HepG2 (cell line): Measurements from ENCODE around the gene TFF2.

Experiments used
- CENPX ChIP-seq: sonication (generic); formaldehyde crosslinking; IDR thresholded peaks from 2 replicates; pipeline ENCODE4 v1.9.0; 2021; ENCODE audit warnings: mild to moderate bottlenecking, missing genetic modification reagents, moderate library complexity
- EZH2 ChIP-seq: conservative IDR thresholded peaks from 2 replicates; pipeline ENCODE4 v1.6.1; 2012; ENCODE audit warnings: mild to moderate bottlenecking, low read depth, low read length, moderate library complexity
- JUNB ChIP-seq: sonication (generic); formaldehyde crosslinking; IDR thresholded peaks from 2 replicates; pipeline ENCODE4 v1.8.0; 2022; ENCODE audit warnings: missing genetic modification reagents, mild to moderate bottlenecking, borderline replicate concordance
- NCOR1 ChIP-seq: fragments of 200-600 bp; sonication (generic); IDR thresholded peaks from 2 replicates; pipeline ENCODE4 v1.7.0; 2017; ENCODE audit warnings: antibody characterized with exemption, low read length, borderline replicate concordance
- POLR2AphosphoS5 ChIP-seq: IDR thresholded peaks from 2 replicates; pipeline ENCODE4 v1.6.1; 2012; ENCODE audit warnings: low read depth, low read length
- POLR2G ChIP-seq: fragments of 200-400 bp; formaldehyde crosslinking; IDR thresholded peaks from 2 replicates; pipeline ENCODE4 v1.6.1; 2018; ENCODE audit warnings: mild to moderate bottlenecking, low read depth, low read length, moderate library complexity
- ZNF121 ChIP-seq: sonication (generic); formaldehyde crosslinking; IDR thresholded peaks from 2 replicates; pipeline ENCODE4 v1.5.0; 2020; ENCODE audit warnings: mild to moderate bottlenecking, missing genetic modification reagents
- ZNF232 ChIP-seq: sonication (generic); formaldehyde crosslinking; IDR thresholded peaks from 2 replicates; pipeline ENCODE4 v1.4.0; 2020; ENCODE audit warnings: missing genetic modification reagents, borderline replicate concordance
- ZNF530 ChIP-seq: sonication (generic); formaldehyde crosslinking; IDR thresholded peaks from 2 replicates; pipeline ENCODE4 v1.5.0; 2020; ENCODE audit warnings: low read depth, mild to moderate bottlenecking, missing genetic modification reagents
- ZNF652 ChIP-seq: IDR thresholded peaks from 2 replicates; pipeline ENCODE4 v1.6.1; 2016; ENCODE audit warnings: low read depth, borderline replicate concordance
- TF ChIP-seq, protein P1 (sequence below): IDR thresholded peaks from 2 replicates; pipeline ENCODE4 v1.6.1; 2016; ENCODE audit warnings: mild to moderate bottlenecking, missing biosample characterization, missing genetic modification reagents
- TF ChIP-seq, protein P2 (sequence below): sonication (generic); formaldehyde crosslinking; IDR thresholded peaks from 2 replicates; pipeline ENCODE4 v1.9.0; 2021; ENCODE audit warnings: mild to moderate bottlenecking, missing genetic modification reagents
- TF ChIP-seq, protein P3 (sequence below): sonication (generic); formaldehyde crosslinking; IDR thresholded peaks from 2 replicates; pipeline ENCODE4 v1.5.1; 2020; ENCODE audit warnings: mild to moderate bottlenecking, missing genetic modification reagents, moderate library complexity
- TF ChIP-seq, protein P4 (sequence below): IDR thresholded peaks from 2 replicates; pipeline ENCODE4 v1.6.1; 2012; ENCODE audit warnings: inconsistent platforms

DNA sequence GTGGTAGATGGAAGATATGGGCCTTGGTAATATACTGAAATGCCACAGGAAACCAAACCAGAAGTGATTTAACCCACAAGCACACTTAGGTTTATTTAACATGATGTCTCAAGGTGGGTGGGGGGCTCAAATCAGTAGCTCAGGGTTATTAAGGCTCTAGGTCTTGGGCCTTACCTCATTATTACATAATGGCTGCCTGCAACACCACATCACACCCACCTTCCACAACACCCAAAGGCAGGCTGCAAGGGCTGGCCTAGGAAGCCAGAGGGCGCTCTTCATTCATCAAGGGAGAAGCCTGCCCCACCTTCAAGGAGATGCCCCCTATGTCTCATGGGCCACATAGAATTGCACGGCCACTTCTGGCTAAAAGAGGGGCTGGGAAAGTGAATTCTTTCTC lies 9.5 kb upstream of the TFF2 start:
- TF ChIP-seq, protein P1, sequence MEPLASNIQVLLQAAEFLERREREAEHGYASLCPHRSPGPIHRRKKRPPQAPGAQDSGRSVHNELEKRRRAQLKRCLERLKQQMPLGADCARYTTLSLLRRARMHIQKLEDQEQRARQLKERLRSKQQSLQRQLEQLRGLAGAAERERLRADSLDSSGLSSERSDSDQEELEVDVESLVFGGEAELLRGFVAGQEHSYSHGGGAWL (CRISPR knock-in tag), result no peak
- TF ChIP-seq POLR2G (no peak), POLR2AphosphoS5 (no peak), ZNF121 (CRISPR knock-in tag) (no peak), NCOR1 (no peak), JUNB (CRISPR knock-in tag) (no peak), CENPX (CRISPR knock-in tag) (no peak), EZH2 (no peak), ZNF530 (CRISPR knock-in tag) (no peak), ZNF652 (CRISPR knock-in tag) (no peak), ZNF232 (CRISPR knock-in tag) (no peak)
- TF ChIP-seq, protein P2, sequence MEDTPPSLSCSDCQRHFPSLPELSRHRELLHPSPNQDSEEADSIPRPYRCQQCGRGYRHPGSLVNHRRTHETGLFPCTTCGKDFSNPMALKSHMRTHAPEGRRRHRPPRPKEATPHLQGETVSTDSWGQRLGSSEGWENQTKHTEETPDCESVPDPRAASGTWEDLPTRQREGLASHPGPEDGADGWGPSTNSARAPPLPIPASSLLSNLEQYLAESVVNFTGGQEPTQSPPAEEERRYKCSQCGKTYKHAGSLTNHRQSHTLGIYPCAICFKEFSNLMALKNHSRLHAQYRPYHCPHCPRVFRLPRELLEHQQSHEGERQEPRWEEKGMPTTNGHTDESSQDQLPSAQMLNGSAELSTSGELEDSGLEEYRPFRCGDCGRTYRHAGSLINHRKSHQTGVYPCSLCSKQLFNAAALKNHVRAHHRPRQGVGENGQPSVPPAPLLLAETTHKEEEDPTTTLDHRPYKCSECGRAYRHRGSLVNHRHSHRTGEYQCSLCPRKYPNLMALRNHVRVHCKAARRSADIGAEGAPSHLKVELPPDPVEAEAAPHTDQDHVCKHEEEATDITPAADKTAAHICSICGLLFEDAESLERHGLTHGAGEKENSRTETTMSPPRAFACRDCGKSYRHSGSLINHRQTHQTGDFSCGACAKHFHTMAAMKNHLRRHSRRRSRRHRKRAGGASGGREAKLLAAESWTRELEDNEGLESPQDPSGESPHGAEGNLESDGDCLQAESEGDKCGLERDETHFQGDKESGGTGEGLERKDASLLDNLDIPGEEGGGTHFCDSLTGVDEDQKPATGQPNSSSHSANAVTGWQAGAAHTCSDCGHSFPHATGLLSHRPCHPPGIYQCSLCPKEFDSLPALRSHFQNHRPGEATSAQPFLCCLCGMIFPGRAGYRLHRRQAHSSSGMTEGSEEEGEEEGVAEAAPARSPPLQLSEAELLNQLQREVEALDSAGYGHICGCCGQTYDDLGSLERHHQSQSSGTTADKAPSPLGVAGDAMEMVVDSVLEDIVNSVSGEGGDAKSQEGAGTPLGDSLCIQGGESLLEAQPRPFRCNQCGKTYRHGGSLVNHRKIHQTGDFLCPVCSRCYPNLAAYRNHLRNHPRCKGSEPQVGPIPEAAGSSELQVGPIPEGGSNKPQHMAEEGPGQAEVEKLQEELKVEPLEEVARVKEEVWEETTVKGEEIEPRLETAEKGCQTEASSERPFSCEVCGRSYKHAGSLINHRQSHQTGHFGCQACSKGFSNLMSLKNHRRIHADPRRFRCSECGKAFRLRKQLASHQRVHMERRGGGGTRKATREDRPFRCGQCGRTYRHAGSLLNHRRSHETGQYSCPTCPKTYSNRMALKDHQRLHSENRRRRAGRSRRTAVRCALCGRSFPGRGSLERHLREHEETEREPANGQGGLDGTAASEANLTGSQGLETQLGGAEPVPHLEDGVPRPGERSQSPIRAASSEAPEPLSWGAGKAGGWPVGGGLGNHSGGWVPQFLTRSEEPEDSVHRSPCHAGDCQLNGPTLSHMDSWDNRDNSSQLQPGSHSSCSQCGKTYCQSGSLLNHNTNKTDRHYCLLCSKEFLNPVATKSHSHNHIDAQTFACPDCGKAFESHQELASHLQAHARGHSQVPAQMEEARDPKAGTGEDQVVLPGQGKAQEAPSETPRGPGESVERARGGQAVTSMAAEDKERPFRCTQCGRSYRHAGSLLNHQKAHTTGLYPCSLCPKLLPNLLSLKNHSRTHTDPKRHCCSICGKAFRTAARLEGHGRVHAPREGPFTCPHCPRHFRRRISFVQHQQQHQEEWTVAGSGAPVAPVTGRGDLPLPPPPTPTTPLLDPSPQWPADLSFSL, result no peak
- TF ChIP-seq, protein P3, sequence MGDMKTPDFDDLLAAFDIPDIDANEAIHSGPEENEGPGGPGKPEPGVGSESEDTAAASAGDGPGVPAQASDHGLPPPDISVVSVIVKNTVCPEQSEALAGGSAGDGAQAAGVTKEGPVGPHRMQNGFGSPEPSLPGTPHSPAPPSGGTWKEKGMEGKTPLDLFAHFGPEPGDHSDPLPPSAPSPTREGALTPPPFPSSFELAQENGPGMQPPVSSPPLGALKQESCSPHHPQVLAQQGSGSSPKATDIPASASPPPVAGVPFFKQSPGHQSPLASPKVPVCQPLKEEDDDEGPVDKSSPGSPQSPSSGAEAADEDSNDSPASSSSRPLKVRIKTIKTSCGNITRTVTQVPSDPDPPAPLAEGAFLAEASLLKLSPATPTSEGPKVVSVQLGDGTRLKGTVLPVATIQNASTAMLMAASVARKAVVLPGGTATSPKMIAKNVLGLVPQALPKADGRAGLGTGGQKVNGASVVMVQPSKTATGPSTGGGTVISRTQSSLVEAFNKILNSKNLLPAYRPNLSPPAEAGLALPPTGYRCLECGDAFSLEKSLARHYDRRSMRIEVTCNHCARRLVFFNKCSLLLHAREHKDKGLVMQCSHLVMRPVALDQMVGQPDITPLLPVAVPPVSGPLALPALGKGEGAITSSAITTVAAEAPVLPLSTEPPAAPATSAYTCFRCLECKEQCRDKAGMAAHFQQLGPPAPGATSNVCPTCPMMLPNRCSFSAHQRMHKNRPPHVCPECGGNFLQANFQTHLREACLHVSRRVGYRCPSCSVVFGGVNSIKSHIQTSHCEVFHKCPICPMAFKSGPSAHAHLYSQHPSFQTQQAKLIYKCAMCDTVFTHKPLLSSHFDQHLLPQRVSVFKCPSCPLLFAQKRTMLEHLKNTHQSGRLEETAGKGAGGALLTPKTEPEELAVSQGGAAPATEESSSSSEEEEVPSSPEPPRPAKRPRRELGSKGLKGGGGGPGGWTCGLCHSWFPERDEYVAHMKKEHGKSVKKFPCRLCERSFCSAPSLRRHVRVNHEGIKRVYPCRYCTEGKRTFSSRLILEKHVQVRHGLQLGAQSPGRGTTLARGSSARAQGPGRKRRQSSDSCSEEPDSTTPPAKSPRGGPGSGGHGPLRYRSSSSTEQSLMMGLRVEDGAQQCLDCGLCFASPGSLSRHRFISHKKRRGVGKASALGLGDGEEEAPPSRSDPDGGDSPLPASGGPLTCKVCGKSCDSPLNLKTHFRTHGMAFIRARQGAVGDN (CRISPR knock-in tag), result no peak
- TF ChIP-seq, protein P4, sequence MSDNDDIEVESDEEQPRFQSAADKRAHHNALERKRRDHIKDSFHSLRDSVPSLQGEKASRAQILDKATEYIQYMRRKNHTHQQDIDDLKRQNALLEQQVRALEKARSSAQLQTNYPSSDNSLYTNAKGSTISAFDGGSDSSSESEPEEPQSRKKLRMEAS, result no peak
